ENCODE results near the gene TEX35.

GRCh38 chr1:178531887-178532286 is 19.0 kb downstream of the TEX35 start:
- TF ChIP-seq RAD21 (IDR thresholded peaks at IDR 0.05; ENCODE audit: low read depth) (no peak), CTCF (IDR thresholded peaks at IDR 0.05 in 2 of 3, conservative IDR thresholded peaks at IDR 0.05 in 1 of 3; ENCODE audit: borderline replicate concordance in 1 of 3, insufficient read depth in 1 of 3, low read depth in 2 of 3, low read length in 2 of 3) (no peak), POLR2A (IDR thresholded peaks at IDR 0.05; ENCODE audit: borderline replicate concordance, extremely low read depth, insufficient read depth, insufficient read length) (no peak), EZH2 (IDR thresholded peaks at IDR 0.05) (no peak), SIN3A (IDR thresholded peaks at IDR 0.05; ENCODE audit: low read depth) (no peak), CBX3 (IDR thresholded peaks at IDR 0.05; ENCODE audit: low read depth) (no peak), JUND (IDR thresholded peaks at IDR 0.05) (no peak)
